ENCODE data around the gene BNC2.

GRCh38 chr9:16563446-16563845, 307.0 kb downstream of the BNC2 start:
- no peak for TF ChIP-seq POLR2AphosphoS5 (IDR thresholded peaks at IDR 0.05)
- TF ChIP-seq CTCF (IDR thresholded peaks at IDR 0.05) = no peak
